ENCODE results near the gene HINT2. TPM values are rescaled to one million over a fixed set of nuclear protein-coding genes. Genes with fewer than 3 reads are reported as not detected.

Gene HINT2
- total RNA-seq, 4 donors from 2014 or later, result 23.4 to 32.4 (median 27.5) TPM

DNA sequence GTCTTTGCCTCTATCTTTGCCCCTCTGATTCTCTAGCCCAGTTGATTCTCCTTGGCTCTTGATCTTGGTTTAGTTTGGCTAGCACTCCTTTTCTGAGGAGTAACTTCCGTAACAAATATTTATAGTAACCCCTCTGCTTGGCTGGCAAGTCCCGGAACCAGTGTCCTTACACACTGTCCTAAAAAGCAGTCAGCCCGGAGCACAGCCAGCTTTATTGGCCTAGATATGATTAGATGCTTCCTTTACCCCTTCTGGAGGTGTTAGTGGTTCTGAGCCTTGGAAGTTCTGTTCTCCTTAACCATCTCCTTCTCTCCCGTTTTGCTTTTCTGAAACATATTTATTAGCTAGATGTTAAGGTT lies 43.8 kb downstream of the HINT2 start:
- Histone ChIP-seq H3K27ac (replicated peaks in 1 of 4) (peak overlapping the region; percentile 42 to 78 (median 64)), H3K4me1 (peaks cover 20 to 29% (median 26%) of the 10 kb centered on the region in 4 donors), H3K4me3 (no peak overlapping the region), H3K9me3 (no peaks in the 10 kb centered on the region), H3K36me3 (no peaks in the 10 kb centered on the region), H3K27me3 (no peaks in the 10 kb centered on the region)
- WGBS, result 7% methylated on average over 4 of the region's 4 CpGs
- no peak for TF ChIP-seq POLR2A (IDR thresholded peaks at IDR 0.05; ENCODE audit: low read depth)
- TF ChIP-seq, protein P1, sequence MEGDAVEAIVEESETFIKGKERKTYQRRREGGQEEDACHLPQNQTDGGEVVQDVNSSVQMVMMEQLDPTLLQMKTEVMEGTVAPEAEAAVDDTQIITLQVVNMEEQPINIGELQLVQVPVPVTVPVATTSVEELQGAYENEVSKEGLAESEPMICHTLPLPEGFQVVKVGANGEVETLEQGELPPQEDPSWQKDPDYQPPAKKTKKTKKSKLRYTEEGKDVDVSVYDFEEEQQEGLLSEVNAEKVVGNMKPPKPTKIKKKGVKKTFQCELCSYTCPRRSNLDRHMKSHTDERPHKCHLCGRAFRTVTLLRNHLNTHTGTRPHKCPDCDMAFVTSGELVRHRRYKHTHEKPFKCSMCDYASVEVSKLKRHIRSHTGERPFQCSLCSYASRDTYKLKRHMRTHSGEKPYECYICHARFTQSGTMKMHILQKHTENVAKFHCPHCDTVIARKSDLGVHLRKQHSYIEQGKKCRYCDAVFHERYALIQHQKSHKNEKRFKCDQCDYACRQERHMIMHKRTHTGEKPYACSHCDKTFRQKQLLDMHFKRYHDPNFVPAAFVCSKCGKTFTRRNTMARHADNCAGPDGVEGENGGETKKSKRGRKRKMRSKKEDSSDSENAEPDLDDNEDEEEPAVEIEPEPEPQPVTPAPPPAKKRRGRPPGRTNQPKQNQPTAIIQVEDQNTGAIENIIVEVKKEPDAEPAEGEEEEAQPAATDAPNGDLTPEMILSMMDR (IDR thresholded peaks at IDR 0.05), result no peak
- no peak for TF ChIP-seq EP300 (IDR thresholded peaks at IDR 0.05)
- TF ChIP-seq POLR2AphosphoS5 (IDR thresholded peaks at IDR 0.05), result peak; percentile 33 to 46
- intact Hi-C loops (cut with DNase I), result no loop called here
- no peak for DNase-seq (ENCODE audit: extremely low spot score)

DNA sequence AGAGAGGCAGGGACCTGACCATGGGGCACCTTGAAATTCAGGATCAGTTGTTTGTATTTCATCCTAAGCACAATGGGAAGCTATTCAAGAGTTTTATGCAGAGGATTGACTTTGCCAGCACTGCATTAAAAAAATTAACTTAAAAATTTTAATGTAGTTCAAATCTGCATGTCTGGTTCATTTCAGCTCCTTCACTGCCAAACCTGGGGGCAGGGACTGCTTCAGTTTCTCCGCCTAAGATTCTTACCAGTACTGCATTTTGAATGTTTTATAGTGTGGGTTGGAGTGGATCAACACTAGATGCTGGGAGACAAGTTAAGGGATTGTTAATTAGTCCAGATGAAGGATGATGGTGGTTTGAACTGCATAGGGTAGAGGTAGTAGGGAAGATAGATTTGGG lies 45.1 kb downstream of the HINT2 start:
- no peaks in the 10 kb centered on the region for H3K27me3 ChIP-seq
- no peak overlapping the region for H3K27ac ChIP-seq (replicated peaks in 1 of 4)
- H3K4me1 ChIP-seq, result peaks cover 20 to 29% (median 26%) of the 10 kb centered on the region in 4 donors
- no peaks in the 10 kb centered on the region for H3K36me3 ChIP-seq
- no peaks in the 10 kb centered on the region for H3K9me3 ChIP-seq
- no peak overlapping the region for H3K4me3 ChIP-seq
- no peak for DNase-seq (ENCODE audit: extremely low spot score)
- intact Hi-C loops (cut with DNase I), result no loop called here
- TF ChIP-seq, protein P1 (IDR thresholded peaks at IDR 0.05), result no peak
- no peak for TF ChIP-seq EP300 (IDR thresholded peaks at IDR 0.05)
- TF ChIP-seq POLR2AphosphoS5 (IDR thresholded peaks at IDR 0.05), result no peak
- no peak for TF ChIP-seq POLR2A (IDR thresholded peaks at IDR 0.05; ENCODE audit: low read depth)
- 95% methylated on average over 1 of the region's 1 CpG for WGBS

DNA sequence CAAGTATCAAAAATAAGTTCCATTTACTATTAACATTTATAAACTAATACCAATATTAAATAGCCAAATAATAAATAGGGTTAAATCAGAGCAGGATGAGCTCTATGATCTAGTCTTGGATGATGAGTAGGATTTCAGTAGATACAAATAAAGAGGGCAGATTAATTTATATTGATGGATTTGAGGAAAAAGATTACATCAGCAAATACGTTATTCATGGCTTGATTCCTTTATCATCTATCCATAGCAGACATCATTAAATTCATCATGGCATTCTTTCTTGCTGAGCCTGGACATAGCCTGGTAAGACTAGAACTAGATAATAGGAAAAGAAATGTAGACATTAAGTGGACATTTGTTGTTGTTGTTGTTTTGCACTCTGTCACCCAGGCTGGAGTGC lies 47.4 kb downstream of the HINT2 start:
- H3K9me3 ChIP-seq, result no peaks in the 10 kb centered on the region
- H3K36me3 ChIP-seq, result no peaks in the 10 kb centered on the region
- intact Hi-C loops (cut with DNase I), result no loop called here
- WGBS, result 88% methylated on average over 1 of the region's 1 CpG
- no peak overlapping the region for H3K27ac ChIP-seq (replicated peaks in 1 of 4)
- no peak for DNase-seq (ENCODE audit: extremely low spot score)
- no peaks in the 10 kb centered on the region for H3K27me3 ChIP-seq
- H3K4me1 ChIP-seq, result peaks cover 20 to 29% (median 26%) of the 10 kb centered on the region in 4 donors
- no peak overlapping the region for H3K4me3 ChIP-seq
- TF ChIP-seq, protein P1 (IDR thresholded peaks at IDR 0.05), result no peak
- no peak for TF ChIP-seq POLR2A (IDR thresholded peaks at IDR 0.05; ENCODE audit: low read depth)

DNA sequence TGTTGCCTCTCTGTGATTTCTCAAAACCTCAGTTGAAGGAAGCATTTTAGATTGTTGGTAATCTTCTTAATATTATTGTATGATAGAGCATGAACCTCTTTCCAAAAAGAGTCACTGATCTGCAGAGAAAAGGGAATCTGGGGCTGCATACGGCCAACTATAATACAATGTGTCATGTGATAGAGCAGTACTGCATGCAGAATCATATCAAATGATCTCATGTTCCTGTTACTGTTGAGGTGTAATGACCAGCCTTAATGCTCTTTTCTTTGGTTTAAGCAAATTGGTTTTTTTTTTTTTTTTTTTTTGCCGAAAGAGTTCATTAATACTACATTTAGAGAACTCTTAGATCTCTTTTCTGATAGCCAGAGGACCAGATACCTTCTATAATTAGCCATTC lies 47.8 kb downstream of the HINT2 start:
- TF ChIP-seq, protein P1 (IDR thresholded peaks at IDR 0.05), result no peak
- TF ChIP-seq POLR2AphosphoS5 (IDR thresholded peaks at IDR 0.05), result no peak
- TF ChIP-seq EP300 (IDR thresholded peaks at IDR 0.05), result no peak
- no peak for TF ChIP-seq POLR2A (IDR thresholded peaks at IDR 0.05; ENCODE audit: low read depth)
- DNase-seq (ENCODE audit: extremely low spot score), result no peak
- Histone ChIP-seq H3K27me3 (no peaks in the 10 kb centered on the region), H3K9me3 (no peaks in the 10 kb centered on the region), H3K4me1 (peaks cover 17 to 25% (median 23%) of the 10 kb centered on the region in 4 donors), H3K27ac (replicated peaks in 1 of 4) (no peak overlapping the region), H3K4me3 (no peak overlapping the region), H3K36me3 (no peaks in the 10 kb centered on the region)
- 87% methylated on average over 2 of the region's 2 CpGs for WGBS
- intact Hi-C loops (cut with DNase I), result no loop called here

DNA sequence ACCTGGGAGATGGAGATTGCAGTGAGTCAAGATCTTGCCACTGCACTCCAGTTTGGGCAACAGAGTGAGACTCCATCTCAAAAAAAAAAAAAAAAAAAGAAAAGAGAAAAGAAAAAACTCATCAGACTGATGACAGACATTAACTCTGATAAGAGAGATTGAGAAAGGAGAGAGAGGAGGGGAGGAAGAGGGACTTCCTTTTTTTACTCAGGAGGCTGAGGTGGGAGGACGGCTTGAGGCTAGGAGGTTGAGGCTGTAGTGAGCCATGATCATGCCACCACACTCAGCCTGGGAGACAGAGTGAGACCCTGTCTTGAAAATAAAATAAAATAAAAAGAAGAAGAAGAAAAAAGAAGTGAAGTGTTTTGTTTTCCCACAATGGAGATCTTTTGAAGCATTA lies 51.0 kb downstream of the HINT2 start:
- H3K27me3 ChIP-seq, result no peaks in the 10 kb centered on the region
- no peak overlapping the region for H3K27ac ChIP-seq (replicated peaks in 1 of 4)
- no peaks in the 10 kb centered on the region for H3K36me3 ChIP-seq
- H3K4me3 ChIP-seq, result no peak overlapping the region
- no peaks in the 10 kb centered on the region for H3K9me3 ChIP-seq
- 100% methylated on average over 1 of the region's 1 CpG for WGBS
- no peak for DNase-seq (ENCODE audit: extremely low spot score)
- peaks cover 0 to 8% (median 4%) of the 10 kb centered on the region in 4 donors for H3K4me1 ChIP-seq
- intact Hi-C loops (cut with DNase I), result no loop called here
- TF ChIP-seq POLR2AphosphoS5 (IDR thresholded peaks at IDR 0.05) (no peak), EP300 (IDR thresholded peaks at IDR 0.05) (no peak), POLR2A (IDR thresholded peaks at IDR 0.05; ENCODE audit: low read depth) (no peak)
- TF ChIP-seq, protein P1 (IDR thresholded peaks at IDR 0.05), result no peak
